HG03565 (cell line): Measurements from ENCODE around the gene ZNF619.

Source experiments
- ATAC-seq: cut with Tn5 transposase; IDR thresholded peaks from one replicate; pipeline ENCODE4 v1.9.1; 2021; ENCODE audit warnings: mild to moderate bottlenecking, moderate library complexity; ENCODE audit not compliant: unreplicated experiment

Gene ZNF619

GRCh38 chr3:40464339-40465110 is 12.4 kb upstream of the ZNF619 start:
- ATAC-seq = no peak

- no peak for ATAC-seq
Observed at GRCh38 chr3:40465111-40465407, 11.9 kb upstream of the ZNF619 start.

- ATAC-seq = no peak
Observed at GRCh38 chr3:40465456-40465855, 11.5 kb upstream of the ZNF619 start.

- no peak for ATAC-seq
Observed at GRCh38 chr3:40468018-40468417, 8.9 kb upstream of the ZNF619 start.

GRCh38 chr3:40470701-40471100 is 6.2 kb upstream of the ZNF619 start:
- ATAC-seq = no peak

- ATAC-seq = no peak
Observed at GRCh38 chr3:40477666-40478065, 744 bp downstream of the ZNF619 start.

- ATAC-seq = no peak
Observed at GRCh38 chr3:40487172-40487571, 10.2 kb downstream of the ZNF619 start.

GRCh38 chr3:40490916-40491315 is 14.0 kb downstream of the ZNF619 start:
- ATAC-seq = no peak

GRCh38 chr3:40494698-40495097 is 17.8 kb downstream of the ZNF619 start:
- ATAC-seq = no peak

- no peak for ATAC-seq
Observed at GRCh38 chr3:40497288-40497687, 20.4 kb downstream of the ZNF619 start.

- ATAC-seq = no peak
Observed at GRCh38 chr3:40499952-40500351, 23.0 kb downstream of the ZNF619 start.

- no peak for ATAC-seq
Observed at GRCh38 chr3:40502034-40502433, 25.1 kb downstream of the ZNF619 start.

GRCh38 chr3:40504636-40505430 is 27.9 kb downstream of the ZNF619 start:
- no peak for ATAC-seq

GRCh38 chr3:40505599-40506462 is 28.9 kb downstream of the ZNF619 start, which contains the start of gene ZNF620:
Gene ZNF620 (plus strand): TSS chr3:40506039. CDS start chr3:40506353, 314 bp downstream.
- no peak for ATAC-seq

GRCh38 chr3:40511031-40511718 is 34.3 kb downstream of the ZNF619 start:
- no peak for ATAC-seq

GRCh38 chr3:40516201-40516600 is 39.3 kb downstream of the ZNF619 start:
- ATAC-seq = no peak

GRCh38 chr3:40518067-40518466 is 41.1 kb downstream of the ZNF619 start:
- no peak for ATAC-seq

- ATAC-seq = no peak
Observed at GRCh38 chr3:40518848-40519247, 41.9 kb downstream of the ZNF619 start.

GRCh38 chr3:40521254-40521653 is 44.3 kb downstream of the ZNF619 start:
- ATAC-seq = no peak

GRCh38 chr3:40523781-40524180 is 46.9 kb downstream of the ZNF619 start:
- ATAC-seq = no peak

GRCh38 chr3:40524222-40524567 is 47.3 kb downstream of the ZNF619 start:
- peak; percentile 5 for ATAC-seq
